Inflammatory macrophage treated with lipopolysaccharide for 1 hour (primary cell): ENCODE measurements around the gene LYPD1.
"Not testable (repeated sequence)": the region's sequence is repeated elsewhere in the genome, so short reads cannot be mapped to it uniquely, and the experiment has no call there.

Source experiments
- DNase-seq, 2 donors: peaks; one replicate each; pipeline ENCODE4 v3.0.0-alpha.2; 2020 to 2022

The LYPD1 gene, protein sequence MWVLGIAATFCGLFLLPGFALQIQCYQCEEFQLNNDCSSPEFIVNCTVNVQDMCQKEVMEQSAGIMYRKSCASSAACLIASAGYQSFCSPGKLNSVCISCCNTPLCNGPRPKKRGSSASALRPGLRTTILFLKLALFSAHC

DNA sequence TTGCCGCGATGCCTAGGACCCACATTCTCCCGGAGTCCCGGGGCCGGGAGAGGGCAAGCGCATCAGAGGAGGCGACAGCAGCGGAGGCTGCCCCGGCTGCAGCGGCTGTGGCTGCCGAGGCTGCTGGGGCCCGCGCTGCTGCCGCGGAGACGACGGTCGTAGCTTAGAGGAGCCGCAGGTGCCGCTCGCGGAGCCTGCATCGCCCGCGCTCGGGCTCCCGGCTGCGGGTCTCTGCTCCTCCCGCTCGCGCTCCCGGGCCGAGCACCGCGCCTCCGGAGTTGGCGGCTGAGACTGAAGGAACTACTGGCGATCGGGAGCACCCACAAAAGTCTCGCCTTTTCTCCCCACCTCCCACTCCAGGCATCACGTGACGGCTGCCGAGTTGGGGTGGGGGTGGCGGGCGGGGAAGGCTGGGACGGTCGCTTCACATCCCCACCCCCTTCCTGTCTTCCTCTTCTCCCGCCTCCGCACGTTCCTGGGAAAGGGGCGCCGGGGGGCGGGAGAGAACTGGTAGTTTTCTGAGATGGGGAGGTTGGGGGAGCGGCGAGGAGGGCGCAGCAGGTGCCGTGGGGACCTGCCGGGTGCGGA lies at the start of gene LYPD1:
LYPD1 (minus strand) TSS at position 298 of the 588 bp plus-strand sequence; CDS start at position 25, 273 bp downstream.
- DNase-seq, result no peak

- DNase-seq, result no peak
Observed at GRCh38 chr2:132719480-132719879, 49.5 kb upstream of the LYPD1 start.

- no peak for DNase-seq
Observed at GRCh38 chr2:132716954-132717353, 46.9 kb upstream of the LYPD1 start.

GRCh38 chr2:132715386-132716351 lies 45.7 kb upstream of the LYPD1 start:
- no peak for DNase-seq

GRCh38 chr2:132703396-132703795 lies 33.4 kb upstream of the LYPD1 start:
- DNase-seq, result no peak

DNA sequence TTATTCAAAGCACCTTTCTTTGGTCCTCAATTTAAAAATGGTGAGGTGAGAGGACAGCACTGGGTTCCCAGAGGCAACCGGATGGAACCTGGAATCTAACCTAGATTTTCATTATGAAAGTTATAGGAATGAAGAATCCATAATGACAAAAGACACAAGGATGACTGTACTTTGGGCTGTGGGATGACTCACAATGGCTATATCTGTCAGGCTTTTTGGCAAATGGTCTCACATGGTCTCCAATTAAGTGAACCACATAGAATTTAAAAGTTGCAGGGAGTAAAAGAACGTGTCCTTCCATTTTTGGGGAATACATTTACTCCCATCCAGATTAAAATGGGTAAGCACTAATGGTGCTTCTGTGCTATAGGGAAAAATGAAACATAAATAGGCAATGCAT lies 31.8 kb upstream of the LYPD1 start:
- DNase-seq, result no peak

DNA sequence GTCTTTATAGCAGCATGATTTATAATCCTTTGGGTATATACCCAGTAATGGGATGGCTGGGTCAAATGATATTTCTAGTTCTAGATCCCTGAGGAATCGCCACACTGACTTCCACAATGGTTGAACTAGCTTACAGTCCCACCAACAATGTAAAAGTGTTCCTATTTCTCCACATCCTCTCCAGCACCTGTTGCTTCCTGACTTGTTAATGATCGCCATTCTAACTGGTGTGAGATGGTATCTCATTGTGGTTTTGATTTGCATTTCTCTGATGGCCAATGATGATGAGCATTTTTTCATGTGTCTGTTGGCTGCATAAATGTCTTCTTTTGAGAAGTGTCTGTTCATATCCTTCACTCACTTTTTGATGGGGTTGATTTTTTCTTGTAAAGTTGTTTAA lies 29.8 kb upstream of the LYPD1 start:
- DNase-seq, result not testable (repeated sequence)

DNA sequence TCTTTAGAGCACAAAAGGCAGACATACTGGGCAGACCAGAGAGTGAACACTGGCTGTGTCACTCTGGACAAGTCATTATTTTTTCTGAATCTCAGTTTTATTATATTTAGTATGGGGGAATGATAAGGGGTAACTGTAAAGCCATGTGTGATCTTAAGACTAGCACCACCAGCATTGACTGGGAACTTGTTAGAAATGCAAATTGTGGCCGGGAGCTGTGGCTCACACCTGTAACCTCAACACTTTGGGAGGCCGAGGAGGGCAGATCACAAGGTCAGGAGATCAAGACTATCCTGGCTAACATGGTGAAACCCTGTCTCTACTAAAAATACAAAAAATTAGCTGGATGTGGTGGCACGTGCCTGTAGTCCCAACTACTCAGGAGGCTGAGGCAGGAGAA lies 28.3 kb upstream of the LYPD1 start:
- DNase-seq, result not testable (repeated sequence)

- DNase-seq, result no peak
Observed at GRCh38 chr2:132697556-132698205, 27.7 kb upstream of the LYPD1 start.

GRCh38 chr2:132692816-132693215 lies 22.8 kb upstream of the LYPD1 start:
- DNase-seq, result no peak

GRCh38 chr2:132691556-132691955 lies 21.6 kb upstream of the LYPD1 start:
- DNase-seq, result no peak

DNA sequence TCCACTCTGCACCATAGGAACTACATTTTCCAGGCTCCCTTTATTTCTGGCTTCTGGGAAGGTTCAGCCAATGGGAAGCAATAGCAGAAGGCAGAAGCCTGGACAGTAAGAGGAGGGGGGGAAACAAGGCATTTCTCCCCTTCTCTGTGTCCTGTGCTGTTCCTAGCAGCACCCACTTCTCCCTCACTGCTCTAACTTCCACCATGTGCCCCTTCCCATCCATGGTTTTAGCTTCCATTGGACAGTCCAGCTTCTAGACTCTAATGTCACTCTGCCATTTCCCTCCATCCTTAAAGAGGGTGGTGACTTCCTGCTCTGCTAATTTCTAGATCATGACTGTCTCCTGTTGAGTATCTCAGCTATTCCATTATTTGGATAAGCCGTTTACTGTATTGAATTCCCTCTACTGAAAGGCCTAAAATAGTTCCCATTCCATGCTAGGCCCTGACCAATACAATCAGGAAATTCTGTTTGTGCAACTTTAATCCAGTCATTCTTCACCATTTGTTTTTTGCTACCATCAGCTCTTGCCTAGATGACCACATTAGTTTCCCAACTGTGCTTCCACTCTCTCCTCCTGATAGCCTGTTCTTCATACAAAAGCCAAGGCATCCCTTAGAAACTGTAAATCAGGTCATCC lies 20.8 kb upstream of the LYPD1 start:
- DNase-seq, result no peak

- DNase-seq, result no peak
Observed at GRCh38 chr2:132681766-132682165, 11.8 kb upstream of the LYPD1 start.

DNA sequence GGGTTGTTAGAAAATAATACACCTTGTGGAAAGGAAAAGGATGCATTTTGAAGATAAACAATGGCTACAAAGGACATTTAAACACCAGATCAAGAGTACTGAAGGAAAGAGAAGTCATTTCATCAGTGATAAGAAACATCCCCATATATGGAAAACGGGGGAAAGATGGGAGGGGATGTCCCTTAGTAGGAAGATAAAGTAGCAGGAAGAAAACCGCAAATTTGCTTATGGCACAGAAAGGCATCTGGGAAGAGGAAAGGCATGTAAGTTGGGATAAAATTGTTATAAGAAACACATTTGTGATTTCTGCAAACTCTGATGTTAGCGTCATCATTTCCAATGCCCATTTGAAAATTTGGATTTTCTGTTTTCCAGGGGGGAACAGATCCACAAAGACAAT lies 10.5 kb upstream of the LYPD1 start:
- DNase-seq, result no peak

GRCh38 chr2:132678483-132678882 lies 8.5 kb upstream of the LYPD1 start:
- DNase-seq, result no peak

DNA sequence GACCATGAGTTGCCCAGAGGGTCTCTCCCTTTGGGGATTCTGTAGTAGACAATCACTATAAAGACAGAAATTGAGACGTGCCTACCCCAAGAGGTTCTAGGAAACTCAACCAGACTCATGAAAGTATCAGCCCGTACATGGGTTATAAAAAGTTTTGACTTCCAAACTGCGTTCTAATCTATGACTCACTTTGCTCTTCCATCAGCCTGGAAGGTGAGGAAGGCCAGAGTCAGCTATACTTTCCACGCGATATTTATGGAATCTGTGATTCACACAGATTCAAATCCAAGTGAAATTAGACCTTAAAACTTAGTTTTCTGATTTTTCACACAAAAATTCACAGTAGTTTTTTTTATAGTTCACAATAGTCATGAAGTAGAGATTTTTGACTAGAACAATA lies 7.7 kb upstream of the LYPD1 start:
- DNase-seq, result no peak

GRCh38 chr2:132676999-132677398 lies 7.0 kb upstream of the LYPD1 start:
- peak in 1 of 2 donors; percentile 1 for DNase-seq

- DNase-seq, result no peak
Observed at GRCh38 chr2:132671151-132671835, 1.3 kb upstream of the LYPD1 start.

DNA sequence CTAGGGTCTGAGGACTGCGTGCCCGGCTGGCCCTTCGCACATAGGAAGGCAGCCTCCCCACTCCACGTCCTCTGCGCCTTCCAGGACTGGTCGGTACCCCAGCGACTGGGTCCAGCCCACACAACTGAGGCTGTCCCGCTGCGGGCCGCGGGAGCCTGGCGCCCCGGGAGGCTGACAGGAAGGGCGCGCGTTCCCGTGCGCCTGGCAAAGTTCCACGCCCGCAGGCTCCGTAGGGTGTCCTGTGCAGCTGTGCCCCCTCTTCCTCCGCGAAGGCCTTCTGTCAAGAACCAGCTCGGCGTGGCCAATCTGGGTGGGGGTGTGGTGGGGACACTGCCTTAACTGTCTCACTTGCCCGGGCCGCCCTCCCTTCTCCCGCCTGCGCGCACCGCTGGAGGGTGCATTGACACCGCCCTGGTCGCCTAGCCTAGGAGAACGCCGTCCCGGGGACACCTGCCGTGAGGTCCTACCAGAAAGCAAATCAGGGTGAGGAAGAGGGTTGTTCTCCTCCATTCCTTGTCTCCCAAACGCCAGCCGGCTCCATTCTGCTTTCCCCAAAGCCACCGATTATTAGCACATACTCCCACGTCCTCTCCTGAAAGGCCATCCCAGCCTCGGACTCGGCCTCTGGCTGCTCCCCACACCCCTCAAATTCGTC lies 618 bp upstream of the LYPD1 start:
- DNase-seq, result no peak

DNA sequence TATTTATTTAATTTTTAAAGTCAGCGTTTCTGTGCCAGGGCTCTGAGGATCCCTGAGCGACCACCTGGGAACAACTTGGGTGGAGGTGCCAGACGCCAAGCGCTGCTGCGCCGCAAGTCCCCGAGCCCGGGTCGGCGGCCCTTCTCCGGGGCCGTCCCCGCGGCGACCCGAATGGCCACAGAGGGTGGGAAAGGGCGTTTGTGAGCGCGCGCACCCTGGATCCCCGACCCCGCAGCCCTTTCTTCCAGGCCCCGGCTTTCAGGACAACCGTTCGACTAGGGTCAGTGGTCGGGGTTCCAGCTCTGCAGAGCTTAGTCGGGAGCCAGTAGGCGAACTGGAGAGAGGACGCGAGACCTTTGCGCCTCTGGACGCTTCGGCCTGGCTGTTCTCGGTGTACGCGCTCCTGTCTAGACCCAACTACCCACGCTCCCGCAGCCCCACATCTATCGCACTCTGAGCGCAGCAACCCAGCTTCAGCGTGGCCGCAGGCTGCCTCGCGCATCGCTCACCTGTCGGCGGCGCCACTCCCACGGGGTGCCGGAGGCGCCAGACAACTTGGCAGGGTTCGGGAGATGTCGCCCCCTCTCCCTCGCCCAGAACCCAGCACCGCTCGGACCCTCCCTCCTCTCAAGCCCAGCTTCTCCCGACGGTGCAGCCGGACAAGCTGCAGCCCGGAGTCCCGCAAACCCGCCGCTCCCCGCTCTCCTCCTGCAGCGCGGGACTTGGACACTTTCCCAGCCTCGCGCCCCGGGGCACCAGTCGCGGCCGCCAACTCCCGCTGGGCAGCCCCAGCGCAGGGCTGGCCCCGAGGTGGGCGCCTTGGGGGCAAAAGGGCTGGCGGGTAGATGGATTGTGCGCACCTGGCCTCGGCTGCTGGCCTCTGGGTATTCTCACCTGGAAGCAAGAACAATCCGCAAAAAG lies 758 bp downstream of the LYPD1 start:
- DNase-seq, result no peak
